GF-D8 (cell line): ENCODE measurements around the gene PLG.
"Not testable (repeated sequence)": the region's sequence is repeated elsewhere in the genome, so short reads cannot be mapped to it uniquely, and the experiment has no call there.

Experiments
- DNase-seq: peaks from one replicate; lab custom pipeline; 2025; lab: John Stamatoyannopoulos, UW

PLG gene

DNA sequence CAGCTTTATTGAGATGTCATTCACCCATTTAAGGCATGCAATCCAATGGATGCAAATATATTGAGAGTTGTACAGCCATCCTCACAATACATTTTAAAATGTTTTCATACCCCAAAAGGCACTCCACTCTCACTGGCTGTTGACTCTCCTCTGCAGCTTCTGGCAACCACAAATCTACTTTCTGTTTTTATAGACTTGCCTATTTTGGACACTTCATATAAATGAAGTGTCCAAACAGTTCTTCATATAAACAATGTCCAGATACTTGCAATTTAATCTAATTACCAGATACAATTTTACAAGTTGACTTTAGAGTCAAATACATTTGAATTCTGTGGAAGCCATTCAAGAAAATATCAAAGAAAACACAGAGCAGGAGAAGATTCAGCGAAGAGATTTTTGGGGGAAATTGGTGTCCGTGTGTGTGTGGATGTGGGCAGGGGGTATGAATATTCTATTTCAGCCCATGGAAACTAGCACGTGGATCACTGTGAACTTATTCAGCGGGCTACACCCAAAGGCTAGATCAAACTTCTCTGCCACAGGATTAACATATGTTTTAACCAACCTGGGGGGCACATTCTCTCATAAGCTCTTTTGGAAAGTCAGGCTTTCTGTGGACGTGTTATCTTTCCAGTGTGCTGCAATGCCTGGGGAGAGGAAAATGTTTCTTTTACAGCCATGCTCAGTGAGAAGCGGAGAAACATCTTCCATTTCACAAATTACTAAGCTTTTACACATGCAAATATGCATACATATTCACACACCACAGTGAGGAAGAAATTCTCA, 73.9 kb downstream of the PLG start:
- no peak for DNase-seq

DNA sequence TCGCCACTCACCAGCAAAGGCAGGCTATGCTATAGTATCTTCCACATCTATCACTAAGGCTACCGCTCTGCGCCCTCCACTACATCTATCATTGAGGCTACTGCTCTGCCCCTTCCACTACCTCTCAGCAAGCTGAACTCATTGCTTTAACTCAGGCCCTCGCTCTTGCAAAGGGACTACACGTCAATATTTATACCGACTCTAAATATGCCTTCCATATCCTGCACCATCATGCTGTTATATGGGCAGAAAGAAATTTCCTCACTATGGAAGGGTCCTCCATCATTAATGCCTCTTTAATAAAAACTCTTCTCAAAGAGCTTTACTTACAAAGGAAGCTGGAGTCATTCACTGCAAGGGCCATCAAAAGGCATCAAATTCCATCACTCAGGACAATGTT, 77.1 kb downstream of the PLG start:
- not testable (repeated sequence) for DNase-seq

DNA sequence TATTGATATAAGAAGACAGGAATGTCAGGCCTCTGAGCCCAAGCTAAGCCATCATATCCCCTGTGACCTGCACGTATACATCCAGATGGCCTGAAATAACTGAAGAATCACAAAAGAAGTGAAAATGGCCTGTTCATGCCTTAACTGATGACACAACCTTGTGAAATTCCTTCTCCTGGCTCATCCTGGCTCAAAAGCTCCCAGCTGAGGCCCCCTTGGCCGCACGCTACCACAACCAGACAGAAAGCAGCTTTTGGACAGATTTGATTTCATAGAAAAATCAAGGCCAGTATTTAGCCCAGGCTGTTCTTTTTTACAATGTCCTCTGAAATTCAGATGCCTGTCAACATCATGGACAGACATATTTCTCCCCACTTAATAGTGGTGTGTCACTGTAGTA, 78.6 kb downstream of the PLG start:
- not testable (repeated sequence) for DNase-seq

- no peak for DNase-seq
These were observed 79.3 kb downstream of the PLG start for GRCh38 chr6:160781298-160781697.

GRCh38 chr6:160782228-160782627, 80.2 kb downstream of the PLG start:
- DNase-seq, result no peak

DNA sequence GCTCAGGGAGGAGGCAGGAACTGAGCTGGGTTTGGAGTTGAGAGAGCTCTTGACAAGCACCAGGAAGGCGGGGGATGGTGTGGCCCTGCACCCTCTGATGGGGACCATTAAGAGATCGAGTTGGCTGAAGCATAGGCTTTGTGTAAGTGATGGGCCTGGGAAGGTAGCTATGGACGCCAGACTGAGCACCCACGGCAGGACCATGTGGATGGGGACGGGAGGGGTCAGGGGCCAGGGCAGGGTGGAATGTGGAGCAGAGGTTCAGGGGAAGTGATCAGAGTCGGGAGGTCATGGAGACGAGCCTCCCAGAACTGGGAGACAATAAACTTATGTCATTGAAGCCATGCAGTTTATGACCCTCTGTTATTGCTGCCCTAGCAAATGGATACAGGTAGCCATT, 81.7 kb downstream of the PLG start:
- no peak for DNase-seq

- DNase-seq, result not testable (repeated sequence)
These were observed 86.1 kb downstream of the PLG start for GRCh38 chr6:160788126-160788525.

- DNase-seq, result no peak
These were observed 86.8 kb downstream of the PLG start for GRCh38 chr6:160788806-160789205.

DNA sequence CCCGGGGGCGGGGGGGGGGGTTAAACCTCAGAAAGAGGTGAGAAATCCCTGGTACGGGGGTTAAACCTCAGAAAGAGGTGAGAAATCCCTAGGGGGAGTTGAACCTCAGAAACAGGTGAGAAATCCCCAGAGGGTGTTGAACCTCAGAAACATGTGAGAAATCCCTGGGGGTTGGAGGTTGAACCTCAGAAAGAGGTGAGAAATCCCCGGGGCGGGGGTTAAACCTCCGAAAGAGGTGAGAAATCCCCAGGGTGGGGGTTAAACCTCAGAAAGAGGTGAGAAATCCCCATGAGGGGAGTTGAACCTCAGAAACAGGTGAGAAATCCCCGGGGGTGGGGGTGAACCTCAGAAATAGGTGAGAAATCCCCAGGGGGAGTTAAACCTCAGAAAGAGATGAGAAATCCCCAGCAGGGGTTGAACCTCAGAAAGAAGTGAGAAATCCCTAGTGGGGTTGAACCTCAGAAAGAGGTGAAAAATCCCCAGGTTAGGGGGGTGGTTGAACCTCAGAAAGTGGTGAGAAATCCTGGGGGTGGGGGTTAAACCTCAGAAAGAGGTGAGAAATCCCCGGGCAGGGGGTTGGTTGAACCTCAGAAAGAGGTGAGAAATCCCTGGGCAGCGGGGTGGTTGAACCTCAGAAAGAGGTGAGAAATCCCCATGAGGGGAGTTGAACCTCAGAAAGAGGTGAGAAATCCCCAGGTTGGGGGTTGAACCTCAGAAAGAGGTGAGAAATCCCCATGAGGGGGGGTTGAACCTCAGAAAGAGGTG, 87.4 kb downstream of the PLG start:
- DNase-seq, result no peak

- DNase-seq, result no peak
These were observed 88.2 kb downstream of the PLG start for GRCh38 chr6:160790028-160790792.

- no peak for DNase-seq
These were observed 89.4 kb downstream of the PLG start for GRCh38 chr6:160791459-160791858.

DNA sequence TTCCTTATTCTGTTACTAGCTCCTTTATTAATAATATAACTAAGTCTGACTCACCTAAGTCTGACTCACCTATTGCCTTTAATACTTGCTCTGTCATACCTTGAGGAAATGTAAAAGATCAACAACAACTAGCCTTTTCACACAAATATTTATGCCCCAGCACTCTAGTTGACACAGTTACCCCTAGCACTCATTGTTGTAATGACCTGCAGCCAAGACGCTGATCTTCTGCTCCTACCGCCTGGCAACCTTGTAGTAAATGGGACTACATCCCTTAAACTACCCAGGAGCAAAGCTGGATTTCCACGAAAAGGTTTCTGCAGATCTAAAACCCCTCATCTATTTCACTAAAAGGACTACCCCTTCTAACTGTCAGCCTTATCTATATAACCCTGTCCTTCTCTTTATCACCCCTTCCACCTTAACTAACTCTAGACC, 90.0 kb downstream of the PLG start:
- DNase-seq, result no peak

DNA sequence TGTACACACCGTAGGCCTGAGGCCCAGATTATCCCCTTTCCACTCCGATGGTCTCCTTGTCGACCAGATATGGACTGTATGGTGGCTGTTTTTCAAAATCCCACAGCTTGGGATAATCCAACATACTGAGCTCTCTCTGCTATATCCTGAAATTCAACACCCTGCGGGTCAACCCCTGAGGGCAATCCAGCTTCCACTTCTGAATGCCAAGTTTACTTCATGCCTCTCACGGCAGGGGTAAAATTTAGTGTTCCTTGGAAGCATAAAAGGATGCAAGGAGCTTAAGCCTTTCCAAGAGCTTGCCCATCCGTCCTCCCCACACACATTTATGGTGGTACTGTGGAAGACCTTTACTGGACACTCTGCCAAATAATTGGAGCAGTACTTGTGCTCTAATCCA, 90.7 kb downstream of the PLG start:
- no peak for DNase-seq

GRCh38 chr6:160793652-160794051, 91.6 kb downstream of the PLG start:
- no peak for DNase-seq

- DNase-seq, result no peak
These were observed 93.7 kb downstream of the PLG start for GRCh38 chr6:160795721-160796120.

DNA sequence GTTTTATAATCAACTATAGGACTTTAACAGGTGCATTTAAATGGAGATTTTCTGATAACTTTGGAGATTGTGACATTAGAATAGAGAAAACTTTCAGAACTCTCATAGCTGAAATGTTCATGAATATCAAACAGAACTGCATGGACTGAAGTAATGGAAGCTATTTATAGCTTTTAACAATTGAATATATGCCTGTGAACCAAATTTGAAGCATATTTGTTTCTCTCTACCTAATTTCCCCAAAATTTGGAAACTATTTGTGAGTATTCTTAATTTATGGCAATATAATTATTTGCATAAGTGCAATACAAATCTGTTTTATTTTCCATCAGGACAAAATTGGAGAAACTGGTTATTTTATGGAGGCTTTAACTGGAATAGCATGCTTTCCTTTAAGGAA, 96.6 kb downstream of the PLG start:
- DNase-seq, result no peak

DNA sequence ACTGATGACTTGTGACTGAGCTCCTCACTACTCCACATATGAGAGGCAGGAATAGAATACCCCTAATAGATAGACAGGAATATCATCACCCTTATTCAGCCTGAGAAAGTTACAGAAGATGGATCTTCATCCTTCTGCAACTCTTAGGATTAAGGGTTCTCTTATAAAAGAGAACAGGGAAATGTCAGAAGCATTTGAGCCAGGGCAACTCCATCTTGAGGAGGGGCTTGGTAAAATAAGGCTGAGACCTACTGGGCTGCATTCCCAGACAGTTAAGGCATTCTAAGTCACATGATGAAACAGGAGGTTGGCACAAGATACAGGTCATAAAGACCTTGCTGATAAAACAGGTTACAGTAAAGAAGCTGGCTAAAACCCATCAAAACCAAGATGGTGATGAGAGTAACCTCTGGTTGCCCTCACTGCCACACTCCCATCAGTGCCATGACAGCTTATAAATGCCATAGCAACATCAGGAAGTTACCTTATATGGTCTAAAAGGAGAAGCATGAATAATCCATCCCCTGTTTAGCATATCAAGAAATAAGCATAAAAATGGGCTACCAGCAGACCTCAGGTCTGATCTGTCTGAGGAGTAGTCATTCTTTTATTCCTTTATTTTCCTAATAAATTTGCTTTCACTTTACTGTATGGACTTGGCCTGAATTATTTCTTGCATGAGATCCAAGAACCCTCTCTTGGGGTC, 97.9 kb downstream of the PLG start:
- no peak for DNase-seq

- no peak for DNase-seq
These were observed 99.4 kb downstream of the PLG start for GRCh38 chr6:160801418-160801817.

GRCh38 chr6:160802049-160802448, 100.0 kb downstream of the PLG start:
- not testable (repeated sequence) for DNase-seq
